Measurements from ENCODE around the gene COPG2. TPM values are rescaled to one million over a fixed set of nuclear protein-coding genes. Genes with fewer than 3 reads are reported as not detected.
A peak's percentile ranks its signal among the peaks of the same experiment; 100 is the strongest.

The COPG2 gene
- total and polyA plus RNA-seq, 2 experiments from 2014 or later: 4.9 to 66.3 TPM

GRCh38 chr7:130488392-130489139 lies 180.0 kb downstream of the COPG2 start:
- peaks cover 31% of the 10 kb centered on the region for H3K4me1 ChIP-seq (ENCODE audit: insufficient read depth)
- no peak overlapping the region for H3K4me3 ChIP-seq
- H3F3A ChIP-seq (replicated peaks; ENCODE audit: low read depth): peaks cover 3% of the 10 kb centered on the region; the same call in 1 of the 2 replicates
- Mint-ChIP-seq H3K9me3 (peaks cover 18% of the 10 kb centered on the region), H3K27ac (no peak overlapping the region), H3K36me3 (ENCODE audit: low read depth) (peaks cover 39% of the 10 kb centered on the region), H3K4me1 (peaks cover 41% of the 10 kb centered on the region), H3K27me3 (ENCODE audit: insufficient read depth, low read depth, poor library complexity) (peaks cover 18% of the 10 kb centered on the region), H3K4me3 (peak overlapping the region; percentile 89; the same call in 2 of the 3 replicates)
- no peak overlapping the region for H2AFZ ChIP-seq
- H3K36me3 ChIP-seq (ENCODE audit: insufficient read depth): 0 out of 2 replicates have a peak, but pooled peaks cover 3% of the 10 kb centered on the region
- TF ChIP-seq ZNF114 (CRISPR knock-in tag; IDR thresholded peaks at IDR 0.05): no peak
- H4K20me1 ChIP-seq (replicated peaks; ENCODE audit: insufficient read depth): peaks cover 4% of the 10 kb centered on the region; the same call in 1 of the 2 replicates
- H3K27ac ChIP-seq (ENCODE audit: low read depth): 0 out of 2 replicates have a peak overlapping the region, but pooled peaks have one; percentile 85
- H3K4me2 ChIP-seq: peak overlapping the region; percentile 80
- H3K79me2 ChIP-seq (replicated peaks; ENCODE audit: insufficient read depth): peaks cover 62% of the 10 kb centered on the region
- H3K27me3 ChIP-seq (ENCODE audit: insufficient read depth): peaks cover 10% of the 10 kb centered on the region
- no peak for ATAC-seq
- peaks cover 6% of the 10 kb centered on the region; the same call in 1 of the 2 replicates for H3K9me2 ChIP-seq (ENCODE audit: insufficient read depth)
- no peak for DNase-seq (ENCODE audit: low spot score)

GRCh38 chr7:130486954-130487436 lies 181.6 kb downstream of the COPG2 start:
- Mint-ChIP-seq H3K9me3 (peaks cover 5% of the 10 kb centered on the region; the same call in 2 of the 3 replicates), H3K27me3 (ENCODE audit: insufficient read depth, low read depth, poor library complexity) (peaks cover 9% of the 10 kb centered on the region), H3K36me3 (ENCODE audit: low read depth) (peaks cover 27% of the 10 kb centered on the region), H3K4me3 (peak overlapping the region; percentile 89), H3K27ac (peak overlapping the region; percentile 49; the same call in 1 of the 2 replicates), H3K4me1 (peaks cover 37% of the 10 kb centered on the region)
- Histone ChIP-seq H3F3A (replicated peaks; ENCODE audit: low read depth) (peaks cover 3% of the 10 kb centered on the region; the same call in 1 of the 2 replicates), H3K27me3 (ENCODE audit: insufficient read depth) (no peaks in the 10 kb centered on the region), H3K79me2 (replicated peaks; ENCODE audit: insufficient read depth) (peaks cover 48% of the 10 kb centered on the region), H3K4me3 (peak overlapping the region; percentile 75), H3K36me3 (ENCODE audit: insufficient read depth) (0 out of 2 replicates have a peak, but pooled peaks cover 3% of the 10 kb centered on the region), H3K27ac (ENCODE audit: low read depth) (no peak overlapping the region), H3K9me2 (ENCODE audit: insufficient read depth) (peaks cover 6% of the 10 kb centered on the region; the same call in 1 of the 2 replicates), H4K20me1 (replicated peaks; ENCODE audit: insufficient read depth) (no peaks in the 10 kb centered on the region; the same call in 1 of the 2 replicates), H3K4me2 (peak overlapping the region; percentile 88), H3K4me1 (ENCODE audit: insufficient read depth) (peaks cover 31% of the 10 kb centered on the region), H2AFZ (peak overlapping the region; percentile 91)
- peak; percentile 41 for DNase-seq (ENCODE audit: low spot score)
- ATAC-seq: no peak
- TF ChIP-seq ETS1 (IDR thresholded peaks at IDR 0.05): no peak
- no peak for TF ChIP-seq CTCF (conservative IDR thresholded peaks at IDR 0.05; ENCODE audit: low read depth in 2 of 2)
- no peak for TF ChIP-seq NANOG (IDR thresholded peaks at IDR 0.05; ENCODE audit: borderline replicate concordance)
- no peak for TF ChIP-seq STAT1 (IDR thresholded peaks at IDR 0.05; ENCODE audit: unreplicated experiment)
- no peak for TF ChIP-seq REST (IDR thresholded peaks at IDR 0.05; ENCODE audit: unreplicated experiment)
- no peak for TF ChIP-seq EZH2phosphoT487 (IDR thresholded peaks at IDR 0.05; ENCODE audit: unreplicated experiment)
- no peak for TF ChIP-seq ZNF114 (CRISPR knock-in tag; IDR thresholded peaks at IDR 0.05)
- TF ChIP-seq JUNB (IDR thresholded peaks at IDR 0.05; ENCODE audit: unreplicated experiment): no peak
- TF ChIP-seq CREB1 (CRISPR knock-in tag; IDR thresholded peaks at IDR 0.05; ENCODE audit: low read depth): no peak
- no peak for TF ChIP-seq EZH2 (IDR thresholded peaks at IDR 0.05; ENCODE audit: low read depth, unreplicated experiment)
- no peak for TF ChIP-seq ZNF331 (CRISPR knock-in tag; IDR thresholded peaks at IDR 0.05; ENCODE audit: low read depth)
